Tibial nerve (tissue), 4 donors: ENCODE measurements around the gene CRHR1. TPM values are rescaled to one million over a fixed set of nuclear protein-coding genes. Genes with fewer than 3 reads are reported as not detected.

ENCODE experiments used
- DNase-seq, 2 donors: peaks; one replicate each; pipeline ENCODE4 v3.0.0-alpha.2; 2019; ENCODE audit warnings: low spot score in 2 of 2
- H3K27ac ChIP-seq, 4 donors: fragments of 200-600 bp; sonication (generic) in 3 of 4; one replicate each; pipeline ENCODE4 v1.5.1; 2017 to 2019; ENCODE audit warnings: mild to moderate bottlenecking in 1 of 4
- H3K27me3 ChIP-seq, 2 donors: fragments of 200-600 bp; sonication (generic) in 1 of 2; one replicate each; pipeline versions ENCODE4 v1.5.1 to v1.6.0; 2017 to 2019
- H3K36me3 ChIP-seq, 3 donors: fragments of 200-600 bp; sonication (generic); one replicate each; pipeline ENCODE4 v1.5.1; 2018 to 2019
- H3K4me1 ChIP-seq, 4 donors: fragments of 200-600 bp; sonication (generic) in 3 of 4; one replicate each; pipeline ENCODE4 v1.5.1; 2017 to 2019
- H3K4me3 ChIP-seq, 4 donors: fragments of 200-600 bp; sonication (generic) in 3 of 4; one replicate each; pipeline ENCODE4 v1.5.1; 2017 to 2019; ENCODE audit warnings: mild to moderate bottlenecking in 1 of 4, moderate library complexity in 1 of 4
- H3K9me3 ChIP-seq, 4 donors: fragments of 200-600 bp; sonication (generic) in 3 of 4; one replicate each; pipeline ENCODE4 v1.5.1; 2017 to 2019
- CTCF ChIP-seq, 5 experiments: fragments of 200-600 bp in 3 of 5; fragments of 450-650 bp in 2 of 5; sonication (generic) in 3 of 5; IDR thresholded peaks; one replicate each; pipeline ENCODE4 v1.5.1; 2016 to 2019; ENCODE audit warnings: antibody characterized with exemption in 5 of 5, mild to moderate bottlenecking in 3 of 5, moderate library complexity in 2 of 5
- EP300 ChIP-seq, 2 donors: sonication (generic); formaldehyde crosslinking; IDR thresholded peaks; one replicate each; pipeline ENCODE4 v1.6.1; 2017; ENCODE audit warnings: antibody characterized with exemption in 2 of 2, mild to moderate bottlenecking in 1 of 2
- POLR2A ChIP-seq, 2 donors: fragments of 450-650 bp; IDR thresholded peaks; one replicate each; pipeline ENCODE4 v1.6.1; 2017; ENCODE audit warnings: antibody characterized with exemption in 2 of 2, mild to moderate bottlenecking in 2 of 2, moderate library complexity in 2 of 2
- WGBS, 2 donors: methylation state at CpG; one replicate each; pipeline ENCODE4 v1.1.5; 2018; 5-methylcytosine and 5-hydroxymethylcytosine counted together
- total RNA-seq, 4 donors: library from RNA; depleted of rRNA; stranded (reverse); fragments of >200 nt; gene quantifications; one replicate each; pipeline ENCODE4 v1.1.0, GENCODE V29; 2016

CRHR1 gene
- total RNA-seq, 4 donors from 2014 or later: not detected

- DNase-seq: no peak
- peak overlapping the region in 2 of 4 donors; percentile 29 to 52 for H3K4me3 ChIP-seq
- peak in 3 of 5 experiments; percentile 7 to 11 (median 7) for TF ChIP-seq CTCF (IDR thresholded peaks at IDR 0.05)
- TF ChIP-seq EP300 (IDR thresholded peaks at IDR 0.05): no peak
- 19 to 23% methylated on average over 22 to 31 of the region's 32 CpGs for whole genome bisulfite sequencing, 2 donors
- peaks cover 0 to 29% (median 21%) of the 10 kb centered on the region in 4 donors for H3K4me1 ChIP-seq
- no peaks in the 10 kb centered on the region for H3K36me3 ChIP-seq
- no peak overlapping the region for H3K27ac ChIP-seq
- H3K9me3 ChIP-seq: no peaks in the 10 kb centered on the region
- H3K27me3 ChIP-seq: peaks cover 2 to 84% of the 10 kb centered on the region in 2 donors
Measured at GRCh38 chr17:45782889-45783592, 1.1 kb upstream of the CRHR1 start.

- no peaks in the 10 kb centered on the region for H3K36me3 ChIP-seq
- no peak for DNase-seq
- no peak overlapping the region for H3K27ac ChIP-seq
- peaks cover 0 to 29% (median 21%) of the 10 kb centered on the region in 4 donors for H3K4me1 ChIP-seq
- H3K9me3 ChIP-seq: no peaks in the 10 kb centered on the region
- H3K27me3 ChIP-seq: peaks cover 2 to 85% of the 10 kb centered on the region in 2 donors
- TF ChIP-seq POLR2A (IDR thresholded peaks at IDR 0.05) (no peak), CTCF (IDR thresholded peaks at IDR 0.05) (no peak), EP300 (IDR thresholded peaks at IDR 0.05) (no peak)
- peak overlapping the region; percentile 29 to 52 (median 31) for H3K4me3 ChIP-seq
- WGBS, 2 donors: 1% methylated on average over 42 to 49 of the region's 64 CpGs
Measured at GRCh38 chr17:45783593-45784292, 377 bp upstream of the CRHR1 start.

- H3K27me3 ChIP-seq: peaks cover 2 to 85% of the 10 kb centered on the region in 2 donors
- no peak for DNase-seq
- H3K4me3 ChIP-seq: peak overlapping the region; percentile 29 to 52 (median 40)
- H3K36me3 ChIP-seq: no peaks in the 10 kb centered on the region
- H3K9me3 ChIP-seq: no peaks in the 10 kb centered on the region
- TF ChIP-seq POLR2A (IDR thresholded peaks at IDR 0.05) (no peak), CTCF (IDR thresholded peaks at IDR 0.05) (no peak), EP300 (IDR thresholded peaks at IDR 0.05) (no peak)
- H3K4me1 ChIP-seq: peaks cover 0 to 29% (median 21%) of the 10 kb centered on the region in 4 donors
- no peak overlapping the region for H3K27ac ChIP-seq
- WGBS, 2 donors: 0 to 1% methylated on average over 34 to 76 of the region's 82 CpGs
Measured at GRCh38 chr17:45784741-45785479, 790 bp downstream of the CRHR1 start.

GRCh38 chr17:45785480-45786193 is 1.5 kb downstream of the CRHR1 start:
- Histone ChIP-seq H3K4me3 (peak overlapping the region in 3 of 4 donors; percentile 39 to 52 (median 41)), H3K9me3 (no peaks in the 10 kb centered on the region), H3K27me3 (peaks cover 2 to 85% of the 10 kb centered on the region in 2 donors), H3K4me1 (peaks cover 0 to 34% (median 21%) of the 10 kb centered on the region in 4 donors), H3K36me3 (no peaks in the 10 kb centered on the region), H3K27ac (no peak overlapping the region)
- no peak for DNase-seq
- 30 to 40% methylated on average over 18 to 25 of the region's 28 CpGs for WGBS, 2 donors
- no peak for TF ChIP-seq EP300 (IDR thresholded peaks at IDR 0.05)
- no peak for TF ChIP-seq POLR2A (IDR thresholded peaks at IDR 0.05)
- no peak for TF ChIP-seq CTCF (IDR thresholded peaks at IDR 0.05)
